A549 (cell line): ENCODE results near the gene TOX2.

ENCODE experiments used
- CEBPB ChIP-seq, 2 experiments: fragments of >200 bp in 1 of 2; sonication (Bioruptor Twin) in 1 of 2; formaldehyde crosslinking in 1 of 2; IDR thresholded peaks; 2 replicates each; pipeline ENCODE4 v1.6.1; 2012 to 2016
- MAZ ChIP-seq: fragments of 150-350 bp; IDR thresholded peaks from 2 replicates; pipeline ENCODE4 v1.6.1; 2014; ENCODE audit warnings: antibody characterized with exemption, low read depth, low read length, borderline replicate concordance
- TF ChIP-seq, protein P1 (sequence below): fragments of >200 bp; sonication (Bioruptor Twin); formaldehyde crosslinking; IDR thresholded peaks from 3 replicates; pipeline ENCODE4 v1.5.1; 2016
- TF ChIP-seq, protein P2 (sequence below): fragments of 450-650 bp; IDR thresholded peaks from 2 replicates; pipeline ENCODE4 v1.6.1; 2014; ENCODE audit warnings: antibody characterized with exemption
- TF ChIP-seq, protein P3 (sequence below): IDR thresholded peaks from 2 replicates; pipeline ENCODE4 v1.6.1; 2012

DNA sequence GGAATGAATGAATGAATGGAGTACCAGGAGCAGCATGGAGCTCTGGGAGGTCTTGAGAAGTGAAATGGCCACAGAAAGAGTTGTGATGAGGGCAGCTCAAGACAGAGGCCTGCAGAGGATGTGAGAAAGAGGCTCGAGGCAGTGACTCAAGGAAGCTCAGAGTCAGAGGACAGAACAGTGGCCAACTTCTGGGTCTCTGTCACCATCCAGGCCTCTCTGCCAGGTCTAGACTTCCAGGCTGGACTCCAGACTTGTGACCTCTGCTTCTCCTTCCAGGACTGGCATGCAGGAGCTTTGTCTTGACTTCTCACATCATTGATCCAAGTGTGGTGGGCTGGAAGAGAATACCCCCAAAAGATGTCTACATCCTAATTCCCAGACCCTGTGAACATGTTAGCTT is 119.8 kb downstream of the TOX2 start:
- no peak for TF ChIP-seq CEBPB (IDR thresholded peaks at IDR 0.05)
- TF ChIP-seq, protein P1, sequence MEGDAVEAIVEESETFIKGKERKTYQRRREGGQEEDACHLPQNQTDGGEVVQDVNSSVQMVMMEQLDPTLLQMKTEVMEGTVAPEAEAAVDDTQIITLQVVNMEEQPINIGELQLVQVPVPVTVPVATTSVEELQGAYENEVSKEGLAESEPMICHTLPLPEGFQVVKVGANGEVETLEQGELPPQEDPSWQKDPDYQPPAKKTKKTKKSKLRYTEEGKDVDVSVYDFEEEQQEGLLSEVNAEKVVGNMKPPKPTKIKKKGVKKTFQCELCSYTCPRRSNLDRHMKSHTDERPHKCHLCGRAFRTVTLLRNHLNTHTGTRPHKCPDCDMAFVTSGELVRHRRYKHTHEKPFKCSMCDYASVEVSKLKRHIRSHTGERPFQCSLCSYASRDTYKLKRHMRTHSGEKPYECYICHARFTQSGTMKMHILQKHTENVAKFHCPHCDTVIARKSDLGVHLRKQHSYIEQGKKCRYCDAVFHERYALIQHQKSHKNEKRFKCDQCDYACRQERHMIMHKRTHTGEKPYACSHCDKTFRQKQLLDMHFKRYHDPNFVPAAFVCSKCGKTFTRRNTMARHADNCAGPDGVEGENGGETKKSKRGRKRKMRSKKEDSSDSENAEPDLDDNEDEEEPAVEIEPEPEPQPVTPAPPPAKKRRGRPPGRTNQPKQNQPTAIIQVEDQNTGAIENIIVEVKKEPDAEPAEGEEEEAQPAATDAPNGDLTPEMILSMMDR = no peak
- TF ChIP-seq, protein P2, sequence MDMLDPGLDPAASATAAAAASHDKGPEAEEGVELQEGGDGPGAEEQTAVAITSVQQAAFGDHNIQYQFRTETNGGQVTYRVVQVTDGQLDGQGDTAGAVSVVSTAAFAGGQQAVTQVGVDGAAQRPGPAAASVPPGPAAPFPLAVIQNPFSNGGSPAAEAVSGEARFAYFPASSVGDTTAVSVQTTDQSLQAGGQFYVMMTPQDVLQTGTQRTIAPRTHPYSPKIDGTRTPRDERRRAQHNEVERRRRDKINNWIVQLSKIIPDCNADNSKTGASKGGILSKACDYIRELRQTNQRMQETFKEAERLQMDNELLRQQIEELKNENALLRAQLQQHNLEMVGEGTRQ = no peak
- TF ChIP-seq, protein P3, sequence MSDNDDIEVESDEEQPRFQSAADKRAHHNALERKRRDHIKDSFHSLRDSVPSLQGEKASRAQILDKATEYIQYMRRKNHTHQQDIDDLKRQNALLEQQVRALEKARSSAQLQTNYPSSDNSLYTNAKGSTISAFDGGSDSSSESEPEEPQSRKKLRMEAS = no peak
- no peak for TF ChIP-seq MAZ
